ENCODE measurements around the gene SERPINF2.

DNA sequence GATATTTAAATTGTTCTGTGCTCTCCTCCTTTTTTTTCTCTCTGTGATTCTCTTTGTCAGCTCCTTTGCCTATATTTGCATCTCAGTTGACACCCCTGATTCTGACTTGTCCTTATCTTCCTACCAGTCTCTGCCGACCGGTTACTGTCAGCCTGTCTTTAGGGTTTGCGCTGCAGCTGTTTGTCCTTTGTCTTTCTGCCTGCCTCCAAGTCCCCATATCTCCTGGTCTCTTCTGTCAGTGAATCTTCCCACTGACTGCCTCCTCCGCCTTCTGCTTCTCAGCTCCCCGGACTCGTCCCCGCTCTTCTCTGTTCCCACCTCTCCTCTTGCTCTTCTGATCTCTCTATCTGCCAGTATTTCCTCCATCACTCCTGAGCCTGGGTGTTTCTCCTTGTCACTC is 37.7 kb upstream of the SERPINF2 start:
- TF ChIP-seq, protein P1, sequence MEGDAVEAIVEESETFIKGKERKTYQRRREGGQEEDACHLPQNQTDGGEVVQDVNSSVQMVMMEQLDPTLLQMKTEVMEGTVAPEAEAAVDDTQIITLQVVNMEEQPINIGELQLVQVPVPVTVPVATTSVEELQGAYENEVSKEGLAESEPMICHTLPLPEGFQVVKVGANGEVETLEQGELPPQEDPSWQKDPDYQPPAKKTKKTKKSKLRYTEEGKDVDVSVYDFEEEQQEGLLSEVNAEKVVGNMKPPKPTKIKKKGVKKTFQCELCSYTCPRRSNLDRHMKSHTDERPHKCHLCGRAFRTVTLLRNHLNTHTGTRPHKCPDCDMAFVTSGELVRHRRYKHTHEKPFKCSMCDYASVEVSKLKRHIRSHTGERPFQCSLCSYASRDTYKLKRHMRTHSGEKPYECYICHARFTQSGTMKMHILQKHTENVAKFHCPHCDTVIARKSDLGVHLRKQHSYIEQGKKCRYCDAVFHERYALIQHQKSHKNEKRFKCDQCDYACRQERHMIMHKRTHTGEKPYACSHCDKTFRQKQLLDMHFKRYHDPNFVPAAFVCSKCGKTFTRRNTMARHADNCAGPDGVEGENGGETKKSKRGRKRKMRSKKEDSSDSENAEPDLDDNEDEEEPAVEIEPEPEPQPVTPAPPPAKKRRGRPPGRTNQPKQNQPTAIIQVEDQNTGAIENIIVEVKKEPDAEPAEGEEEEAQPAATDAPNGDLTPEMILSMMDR (IDR thresholded peaks at IDR 0.05): no peak
- TF ChIP-seq POLR2AphosphoS5 (IDR thresholded peaks at IDR 0.05) (no peak), POLR2A (IDR thresholded peaks at IDR 0.05) (no peak)
